22Rv1 (cell line): ENCODE measurements around the gene SURF2.
A peak's percentile ranks its signal among the peaks of the same experiment; 100 is the strongest.
"Not testable (repeated sequence)": the region's sequence is repeated elsewhere in the genome, so short reads cannot be mapped to it uniquely, and the experiment has no call there.

Source experiments
- H3K27ac ChIP-seq: fragments of 450-650 bp; 2 replicates; pipeline ENCODE4 v1.5.1; 2017
- ZFX ChIP-seq: fragments of 450-650 bp; IDR thresholded peaks from 2 replicates; pipeline ENCODE4 v1.6.1; 2017; ENCODE audit warnings: antibody characterized with exemption, borderline replicate concordance
- TF ChIP-seq, protein P1 (sequence below): fragments of 450-650 bp; IDR thresholded peaks from 2 replicates; pipeline ENCODE4 v1.5.1; 2017; ENCODE audit warnings: mild to moderate bottlenecking

SURF2 gene

GRCh38 chr9:133322701-133323100 is 33.6 kb upstream of the SURF2 start:
- no peak overlapping the region for H3K27ac ChIP-seq
- TF ChIP-seq, protein P1, sequence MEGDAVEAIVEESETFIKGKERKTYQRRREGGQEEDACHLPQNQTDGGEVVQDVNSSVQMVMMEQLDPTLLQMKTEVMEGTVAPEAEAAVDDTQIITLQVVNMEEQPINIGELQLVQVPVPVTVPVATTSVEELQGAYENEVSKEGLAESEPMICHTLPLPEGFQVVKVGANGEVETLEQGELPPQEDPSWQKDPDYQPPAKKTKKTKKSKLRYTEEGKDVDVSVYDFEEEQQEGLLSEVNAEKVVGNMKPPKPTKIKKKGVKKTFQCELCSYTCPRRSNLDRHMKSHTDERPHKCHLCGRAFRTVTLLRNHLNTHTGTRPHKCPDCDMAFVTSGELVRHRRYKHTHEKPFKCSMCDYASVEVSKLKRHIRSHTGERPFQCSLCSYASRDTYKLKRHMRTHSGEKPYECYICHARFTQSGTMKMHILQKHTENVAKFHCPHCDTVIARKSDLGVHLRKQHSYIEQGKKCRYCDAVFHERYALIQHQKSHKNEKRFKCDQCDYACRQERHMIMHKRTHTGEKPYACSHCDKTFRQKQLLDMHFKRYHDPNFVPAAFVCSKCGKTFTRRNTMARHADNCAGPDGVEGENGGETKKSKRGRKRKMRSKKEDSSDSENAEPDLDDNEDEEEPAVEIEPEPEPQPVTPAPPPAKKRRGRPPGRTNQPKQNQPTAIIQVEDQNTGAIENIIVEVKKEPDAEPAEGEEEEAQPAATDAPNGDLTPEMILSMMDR: no peak
- no peak for TF ChIP-seq ZFX

DNA sequence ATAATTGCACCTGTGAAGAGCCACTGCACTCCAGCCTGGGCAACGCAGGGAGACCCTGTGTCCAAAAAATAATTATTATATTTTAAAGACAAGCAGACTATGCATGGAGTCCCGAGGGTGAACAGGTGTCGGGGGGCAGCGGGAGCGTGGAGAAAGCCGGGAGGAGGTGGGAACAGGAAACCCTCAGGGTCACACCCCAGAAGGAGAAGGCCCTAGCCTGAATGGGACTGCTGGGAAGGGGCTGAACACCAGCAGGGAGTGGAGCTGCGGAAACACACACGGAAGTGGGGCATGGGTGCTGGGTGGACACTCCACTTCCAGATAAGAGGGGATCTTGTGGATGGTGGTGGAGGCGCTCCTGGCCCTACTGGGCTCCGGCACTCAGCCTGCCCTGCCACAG is 33.1 kb upstream of the SURF2 start:
- H3K27ac ChIP-seq: no peak overlapping the region
- TF ChIP-seq, protein P1: no peak
- no peak for TF ChIP-seq ZFX

DNA sequence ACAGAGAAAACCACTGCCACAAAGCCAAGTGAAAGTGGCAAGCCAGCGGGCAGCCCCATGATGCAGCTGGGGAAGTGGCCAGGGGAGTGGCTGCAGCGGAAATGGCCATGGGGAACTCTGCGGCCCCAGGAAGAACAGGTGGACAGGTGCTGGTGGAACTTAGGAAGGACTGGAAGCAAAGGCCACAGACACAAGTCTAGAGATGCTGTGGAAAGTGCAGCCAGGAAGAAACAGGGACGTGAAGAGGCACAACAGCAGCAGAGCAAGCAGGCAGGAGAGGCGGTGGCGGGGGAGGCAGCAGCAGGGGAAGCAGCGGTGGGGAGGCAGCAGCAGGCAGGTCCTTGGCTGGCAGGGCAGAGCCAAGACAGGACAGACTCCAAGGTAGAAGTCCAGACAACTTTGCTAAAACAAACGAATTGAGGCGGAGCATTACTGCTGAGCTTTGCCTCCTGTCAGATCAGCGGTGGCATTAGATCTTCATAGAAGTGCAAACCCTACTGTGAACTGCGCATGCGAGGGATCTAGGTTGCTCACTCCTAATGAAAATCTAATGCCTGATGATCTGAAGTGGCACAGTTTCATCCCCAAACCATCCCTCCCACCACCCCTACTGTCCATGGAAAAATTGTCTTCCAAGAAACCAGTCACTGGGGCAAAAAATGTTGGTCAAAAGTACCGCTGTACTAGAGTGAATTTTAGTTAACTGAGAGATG is 32.2 kb upstream of the SURF2 start:
- no peak for TF ChIP-seq ZFX
- TF ChIP-seq, protein P1: no peak
- H3K27ac ChIP-seq: no peak overlapping the region

DNA sequence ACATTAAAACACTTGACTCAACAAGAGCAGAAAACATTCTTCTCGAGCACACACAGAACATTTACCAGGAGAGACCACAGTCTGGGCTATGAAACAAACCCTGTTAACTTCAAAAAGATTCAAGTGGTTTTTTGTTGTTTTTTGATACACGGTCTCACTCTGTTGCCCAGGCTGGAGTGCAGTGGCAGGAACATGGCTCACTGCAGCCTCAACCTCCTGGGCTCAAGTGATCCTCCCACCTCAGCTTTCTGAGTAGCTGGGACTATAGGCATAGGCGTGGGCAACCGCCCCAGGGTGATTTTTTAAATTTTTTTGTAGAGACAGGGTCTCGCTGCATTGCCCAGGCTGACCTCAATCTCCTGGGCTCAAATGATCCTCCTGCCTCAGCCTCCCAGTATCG is 29.3 kb upstream of the SURF2 start:
- not testable (repeated sequence) for H3K27ac ChIP-seq

DNA sequence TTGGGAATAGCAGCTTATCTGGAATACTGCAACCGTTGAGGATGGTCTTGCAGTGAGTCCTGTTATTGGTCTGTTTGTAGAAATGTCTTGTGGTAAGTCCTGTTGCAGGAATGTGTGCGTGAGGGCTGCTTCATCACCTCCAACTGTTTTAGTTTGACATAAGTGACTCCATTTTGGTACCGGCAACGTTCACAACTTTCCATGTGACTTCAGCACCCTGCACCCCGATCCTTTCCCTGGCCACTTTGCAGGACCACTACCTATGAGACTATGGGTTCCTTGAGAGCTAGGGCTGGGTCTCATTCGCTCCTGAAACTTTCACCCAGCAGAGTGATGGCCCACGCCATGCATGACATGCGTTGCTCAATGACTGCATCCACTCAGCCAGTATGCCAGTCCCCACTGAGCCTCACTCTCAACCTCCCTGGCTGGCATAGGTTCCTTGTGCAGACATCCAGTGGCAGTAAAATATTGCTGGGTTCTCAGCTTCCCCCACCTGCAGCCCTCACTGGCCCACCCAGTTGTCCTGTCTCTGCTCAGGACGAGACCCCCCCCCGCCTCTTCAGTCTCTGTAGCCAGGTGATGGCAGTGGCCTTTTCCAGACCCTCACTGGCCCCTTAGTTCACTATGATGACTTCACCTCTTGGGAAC is 28.4 kb upstream of the SURF2 start:
- TF ChIP-seq, protein P1: no peak
- no peak for TF ChIP-seq ZFX
- no peak overlapping the region for H3K27ac ChIP-seq

DNA sequence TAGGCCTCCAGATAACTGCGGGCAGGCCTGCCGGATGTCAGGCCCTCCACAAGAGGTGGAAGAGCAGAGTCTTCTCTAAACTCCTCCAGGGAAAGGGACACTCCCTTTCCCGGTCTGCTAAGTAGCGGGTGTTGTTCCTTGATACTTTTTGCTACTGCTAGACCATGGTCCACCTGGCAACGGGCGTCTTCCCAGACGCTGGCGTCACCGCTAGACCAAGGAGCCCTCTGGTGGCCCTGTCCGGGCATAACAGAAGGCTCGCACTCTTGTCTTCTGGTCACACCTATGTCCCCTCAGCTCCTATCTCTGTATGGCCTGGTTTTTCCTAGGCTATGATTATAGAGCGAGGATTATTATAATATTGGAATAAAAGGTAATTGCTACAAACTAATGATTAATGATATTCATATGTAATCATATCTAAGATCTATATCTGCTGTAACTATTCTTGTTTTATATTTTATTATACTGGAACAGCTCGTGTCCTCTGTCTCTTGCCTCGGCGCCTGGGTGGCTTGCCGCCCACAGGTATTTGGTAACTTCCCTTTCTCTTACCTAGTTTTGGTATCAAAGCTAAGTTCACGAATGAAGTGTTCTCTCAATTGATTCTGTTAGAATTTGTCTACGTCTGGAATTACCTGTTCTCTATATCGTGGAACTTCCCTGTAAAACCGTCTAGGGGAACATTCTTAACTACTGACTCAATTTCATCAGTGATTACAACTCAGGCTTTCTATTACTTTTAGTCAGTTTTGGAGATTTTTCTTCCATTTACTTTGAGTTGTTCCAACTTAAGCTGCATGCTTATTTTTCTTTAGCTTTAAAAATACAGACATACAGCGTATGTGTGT is 26.8 kb upstream of the SURF2 start:
- TF ChIP-seq, protein P1: peak; percentile 86
- H3K27ac ChIP-seq: not testable (repeated sequence)

DNA sequence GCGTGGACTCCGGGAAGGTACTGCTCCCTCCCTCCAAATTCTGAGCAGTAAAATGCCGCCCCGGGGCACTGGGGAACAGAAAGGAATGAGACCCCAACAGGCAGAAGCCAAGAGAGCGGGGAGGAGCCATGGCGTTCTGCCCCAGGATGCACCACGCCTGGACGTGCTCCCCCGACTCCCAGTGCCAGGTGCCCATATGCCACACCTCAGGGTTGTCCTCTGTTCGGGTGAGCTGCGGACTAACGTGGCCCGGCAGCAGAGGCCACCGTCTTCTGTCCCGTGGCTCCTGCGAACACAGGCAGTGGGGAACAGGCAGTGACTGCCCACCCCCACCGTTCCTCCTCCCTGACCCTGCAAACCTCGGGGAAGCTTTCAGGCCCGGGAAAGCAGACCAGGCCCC is 25.1 kb upstream of the SURF2 start:
- TF ChIP-seq ZFX: no peak
- TF ChIP-seq, protein P1: no peak
- H3K27ac ChIP-seq: no peak overlapping the region
